ENCODE results near the gene STARD13.

GRCh38 chr13:33256148-33256840 is 29.3 kb downstream of the STARD13 start:
- TF ChIP-seq EZH2 (IDR thresholded peaks at IDR 0.05; ENCODE audit: low read length, unreplicated experiment) (no peak), CTCF (conservative IDR thresholded peaks at IDR 0.05; ENCODE audit: low read depth, low read length) (no peak)
